Breast epithelium (tissue), 4 donors: ENCODE measurements around the gene PRSS12. TPM values are rescaled to one million over a fixed set of nuclear protein-coding genes. Genes with fewer than 3 reads are reported as not detected.
"Not testable (repeated sequence)": the region's sequence is repeated elsewhere in the genome, so short reads cannot be mapped to it uniquely, and the experiment has no call there.

ENCODE experiments used
- DNase-seq, 2 donors: peaks; one replicate each; pipeline ENCODE4 v3.0.0-alpha.2; 2019; ENCODE audit warnings: low spot score in 2 of 2
- H3K27ac ChIP-seq, 2 donors: fragments of 200-600 bp; sonication (generic) in 1 of 2; one replicate each; pipeline ENCODE4 v1.5.1; 2016 to 2019; ENCODE audit warnings: mild to moderate bottlenecking in 1 of 2
- H3K27me3 ChIP-seq, 2 donors: fragments of 200-600 bp; sonication (generic) in 1 of 2; one replicate each; pipeline versions ENCODE4 v1.5.1 to v1.6.0; 2017 to 2019; ENCODE audit warnings: control low read depth in 1 of 2, mild to moderate bottlenecking in 1 of 2
- H3K36me3 ChIP-seq: fragments of 200-600 bp; one replicate; pipeline ENCODE4 v1.5.1; 2019
- H3K4me1 ChIP-seq, 2 donors: fragments of 200-600 bp; sonication (generic); one replicate each; pipeline ENCODE4 v1.5.1; 2016 to 2019; ENCODE audit warnings: control low read depth in 1 of 2
- H3K4me3 ChIP-seq, 3 donors: fragments of 200-600 bp; sonication (generic); 1 replicate in 2 of 3; 2 replicates in 1 of 3; pipeline ENCODE4 v1.5.1; 2016 to 2019; ENCODE audit warnings: mild to moderate bottlenecking in 3 of 3, moderate library complexity in 2 of 3
- H3K9me3 ChIP-seq, 2 donors: fragments of 200-600 bp; sonication (generic) in 1 of 2; one replicate each; pipeline ENCODE4 v1.5.1; 2016 to 2019; ENCODE audit warnings: control low read depth in 1 of 2
- CTCF ChIP-seq, 3 donors: fragments of 450-650 bp; IDR thresholded peaks; one replicate each; pipeline ENCODE4 v1.5.1; 2016 to 2017; ENCODE audit warnings: antibody characterized with exemption in 3 of 3, mild to moderate bottlenecking in 3 of 3, moderate library complexity in 3 of 3
- POLR2A ChIP-seq: fragments of 450-650 bp; IDR thresholded peaks from one replicate; pipeline ENCODE4 v1.6.1; 2016; ENCODE audit warnings: antibody characterized with exemption, mild to moderate bottlenecking, moderate library complexity
- POLR2AphosphoS5 ChIP-seq, 3 donors: sonication (generic); formaldehyde crosslinking; IDR thresholded peaks; one replicate each; pipeline ENCODE4 v1.6.1; 2017; ENCODE audit warnings: antibody characterized with exemption in 3 of 3
- intact Hi-C: fragments of 100-400 bp; cut with DNase I; formaldehyde crosslinking; loops from one replicate; pipeline ENCODE4 v1.15.1; 2023; ENCODE audit warnings: low total_unique reads
- total RNA-seq, 3 donors: library from RNA; depleted of rRNA; stranded (reverse); fragments of >200 nt; gene quantifications; one replicate each; pipeline ENCODE4 v1.1.0, GENCODE V29; 2016

The PRSS12 gene
- 1 to 10 TPM in 2 of 3 donors, under 1 TPM in 1; 0.64 to 3.6 (median 2.2) TPM for total RNA-seq

DNA sequence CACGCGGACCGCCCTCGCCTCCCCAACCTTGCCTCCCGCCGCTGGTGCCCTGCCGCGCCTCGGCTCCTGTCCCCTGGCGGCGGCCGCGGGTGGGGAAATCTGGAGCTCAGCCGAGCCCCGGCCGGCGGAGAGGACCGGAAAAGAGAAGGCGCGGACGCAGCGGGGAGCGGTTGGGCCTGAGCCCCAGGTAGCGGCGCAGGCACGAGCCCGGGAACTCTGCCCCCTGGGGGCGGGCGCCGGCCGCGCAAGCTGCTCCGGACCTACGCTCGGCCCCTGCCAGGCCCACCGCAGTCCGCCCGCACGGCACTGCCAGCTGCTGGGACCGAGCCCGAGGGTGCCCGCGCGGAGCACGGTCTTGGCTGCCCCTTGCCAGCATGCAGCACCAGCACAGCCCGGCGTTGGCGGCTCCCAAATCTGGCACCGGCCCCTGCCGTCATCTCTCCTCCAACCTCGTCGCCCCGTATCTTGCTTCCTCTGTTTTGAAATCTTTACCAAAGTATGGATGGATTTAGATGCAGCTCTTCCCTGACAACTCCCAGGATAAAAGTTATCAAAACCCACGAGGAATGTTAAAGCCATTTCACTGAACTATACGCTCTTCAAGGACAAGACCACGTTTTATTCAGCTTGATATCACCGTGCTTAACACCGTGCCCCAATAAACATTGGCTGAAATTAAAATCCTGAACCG lies at the start of gene PRSS12:
Gene PRSS12 (minus strand): TSS at position 161 of the 691 bp plus-strand sequence. CDS start 283 bp downstream, outside the sequence.
- no peak for TF ChIP-seq POLR2AphosphoS5 (IDR thresholded peaks at IDR 0.05)
- TF ChIP-seq POLR2A: no peak
- TF ChIP-seq CTCF (IDR thresholded peaks at IDR 0.05): peak in 2 of 3 donors; percentile 27 to 66
- peak within 1 kb of the TSS; percentile 29 to 64 for H3K27ac ChIP-seq
- H3K4me3 ChIP-seq: peak within 1 kb of the TSS; percentile 45 to 71 (median 69)
- DNase-seq: peak in 1 of 2 donors; percentile 68
- intact Hi-C loops: no loop called here
- H3K9me3 ChIP-seq: no peaks in the 10 kb centered on the region
- peaks cover 0 to 11% of the 10 kb centered on the region in 2 donors for H3K27me3 ChIP-seq
- H3K4me1 ChIP-seq: no peaks in the 10 kb centered on the region
- H3K36me3 ChIP-seq: no peaks in the 10 kb centered on the region

GRCh38 chr4:118400356-118400755 lies 47.6 kb upstream of the PRSS12 start:
- Histone ChIP-seq H3K27ac (no peak overlapping the region), H3K36me3 (no peaks in the 10 kb centered on the region), H3K4me1 (no peaks in the 10 kb centered on the region), H3K4me3 (no peak overlapping the region), H3K27me3 (no peaks in the 10 kb centered on the region), H3K9me3 (no peaks in the 10 kb centered on the region)
- TF ChIP-seq CTCF (IDR thresholded peaks at IDR 0.05): no peak
- no peak for TF ChIP-seq POLR2A
- TF ChIP-seq POLR2AphosphoS5 (IDR thresholded peaks at IDR 0.05): no peak
- intact Hi-C loops: no loop called here
- no peak for DNase-seq

DNA sequence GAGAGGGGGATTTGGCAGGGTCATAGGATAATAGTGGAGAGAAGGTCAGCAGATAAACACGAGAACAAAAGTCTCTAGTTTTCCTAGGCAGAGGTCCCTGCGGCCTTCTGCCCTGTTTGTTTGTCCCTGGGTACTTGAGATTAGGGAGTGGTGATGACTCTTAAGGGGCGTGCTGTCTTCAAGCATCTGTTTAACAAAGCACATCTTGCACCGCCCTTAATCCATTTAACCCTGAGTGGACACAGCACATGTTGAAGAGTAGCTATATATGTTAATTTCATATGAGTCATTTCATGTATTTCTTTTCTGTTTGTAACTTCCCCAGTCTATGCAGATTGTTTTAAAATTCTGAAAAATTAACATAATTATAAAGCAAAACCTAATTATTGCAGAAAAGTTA lies 47.1 kb upstream of the PRSS12 start:
- intact Hi-C loops, H3K4me3 ChIP-seq, H3K4me1 ChIP-seq, H3K9me3 ChIP-seq, H3K27ac ChIP-seq, H3K27me3 ChIP-seq, H3K36me3 ChIP-seq, DNase-seq: not testable (repeated sequence)

DNA sequence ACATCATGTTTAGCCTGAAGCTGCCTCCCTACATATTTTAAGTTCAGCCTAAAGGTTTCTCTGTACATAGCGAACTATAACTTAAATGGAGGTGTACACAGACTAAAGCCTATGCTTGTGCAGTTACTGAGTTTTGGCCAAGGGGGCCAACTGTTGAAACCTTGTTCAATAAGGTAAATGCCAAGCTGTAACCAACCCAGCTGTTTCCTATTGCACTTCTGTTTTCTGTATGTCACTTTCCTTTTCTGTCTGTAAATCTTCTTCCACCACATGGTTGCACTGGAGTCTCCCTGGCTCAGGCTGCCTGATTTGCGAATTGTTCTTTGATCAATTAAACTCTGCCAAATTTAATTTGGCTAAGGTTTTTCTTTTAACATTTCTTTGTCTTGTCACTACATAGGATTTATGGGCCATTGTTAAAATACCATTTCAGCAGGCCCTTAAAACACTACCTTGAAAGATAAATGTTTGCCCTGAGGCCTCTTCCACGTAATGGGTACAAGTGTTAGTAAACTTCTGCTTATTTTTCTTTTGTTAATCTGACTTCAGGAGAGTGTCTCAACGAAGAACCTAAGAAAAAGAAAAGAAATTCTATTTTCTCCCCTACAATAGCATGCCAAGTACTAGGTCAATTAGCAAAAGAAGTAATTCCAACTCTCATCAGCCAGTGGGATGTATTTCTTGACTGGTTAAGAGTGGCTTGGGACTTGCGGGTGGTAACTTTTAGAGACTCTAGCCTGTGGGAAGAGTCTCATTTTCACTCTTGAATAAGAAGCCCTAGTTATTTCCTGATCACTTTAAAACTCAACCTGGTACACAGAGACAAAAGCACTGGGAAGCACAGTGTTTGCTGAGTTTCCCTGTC lies 45.7 kb upstream of the PRSS12 start:
- H3K36me3 ChIP-seq: no peaks in the 10 kb centered on the region
- no peaks in the 10 kb centered on the region for H3K4me1 ChIP-seq
- no peaks in the 10 kb centered on the region for H3K27me3 ChIP-seq
- no peaks in the 10 kb centered on the region for H3K9me3 ChIP-seq
- intact Hi-C loops: no loop called here
- H3K27ac ChIP-seq: no peak overlapping the region
- no peak for DNase-seq
- no peak overlapping the region for H3K4me3 ChIP-seq
- TF ChIP-seq POLR2AphosphoS5 (IDR thresholded peaks at IDR 0.05) (no peak), POLR2A (no peak), CTCF (IDR thresholded peaks at IDR 0.05) (no peak)

DNA sequence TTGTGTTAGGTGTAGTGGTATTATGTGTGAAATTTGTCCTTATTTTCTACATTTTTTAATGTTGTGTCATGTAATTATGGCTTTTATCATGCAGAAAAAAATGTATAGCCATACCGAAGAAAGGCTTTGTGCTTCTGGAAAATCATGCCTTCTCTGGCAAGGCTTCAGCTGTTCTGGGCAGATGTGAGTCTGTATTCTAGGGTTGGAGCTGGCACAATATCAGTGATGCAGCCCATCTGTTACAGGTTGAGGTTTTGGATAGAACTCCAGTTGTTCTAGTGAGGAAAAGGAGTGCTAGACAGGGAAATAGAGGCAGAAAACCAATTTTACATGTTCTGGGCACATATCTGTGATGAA lies 44.8 kb upstream of the PRSS12 start:
- TF ChIP-seq POLR2A: no peak
- intact Hi-C loops: no loop called here
- Histone ChIP-seq H3K27ac (no peak overlapping the region), H3K9me3 (no peaks in the 10 kb centered on the region), H3K4me3 (no peak overlapping the region), H3K4me1 (no peaks in the 10 kb centered on the region), H3K36me3 (no peaks in the 10 kb centered on the region), H3K27me3 (no peaks in the 10 kb centered on the region)
- DNase-seq: no peak
